Immature natural killer cell (primary cell): ENCODE data around the gene BLID. TPM values are rescaled to one million over a fixed set of nuclear protein-coding genes. Genes with fewer than 3 reads are reported as not detected.

Experiments
- DNase-seq, 3 donors: peaks; one replicate each; pipeline ENCODE4 v3.0.0; 2022; ENCODE audit warnings: mixed read lengths in 1 of 3
- H3K27ac Mint-ChIP-seq, 6 donors: one replicate each; pipeline ENCODE4 v1.8.0; 2020; ENCODE audit warnings: mixed read lengths in 6 of 6, mild to moderate bottlenecking in 5 of 6, inconsistent platforms in 4 of 6, moderate library complexity in 3 of 6
- H3K27me3 Mint-ChIP-seq, 3 donors: one replicate each; pipeline ENCODE4 v1.8.0; 2020 to 2021; ENCODE audit warnings: low read depth in 3 of 3, mild to moderate bottlenecking in 3 of 3, mixed read lengths in 3 of 3, moderate library complexity in 3 of 3, inconsistent platforms in 1 of 3
- H3K36me3 Mint-ChIP-seq, 3 donors: one replicate each; pipeline ENCODE4 v1.8.0; 2020; ENCODE audit warnings: mixed read lengths in 3 of 3, inconsistent platforms in 2 of 3, mild to moderate bottlenecking in 2 of 3
- H3K4me1 Mint-ChIP-seq, 2 donors: one replicate each; pipeline ENCODE4 v1.8.0; 2020; ENCODE audit warnings: inconsistent platforms in 2 of 2, mild to moderate bottlenecking in 2 of 2, mixed read lengths in 2 of 2, moderate library complexity in 1 of 2
- H3K4me3 Mint-ChIP-seq, 5 donors: one replicate each; pipeline ENCODE4 v1.8.0; 2020; ENCODE audit warnings: mild to moderate bottlenecking in 5 of 5, mixed read lengths in 5 of 5, inconsistent platforms in 3 of 5, moderate library complexity in 3 of 5
- H3K9me3 Mint-ChIP-seq, 6 donors: one replicate each; pipeline ENCODE4 v1.8.0; 2020; ENCODE audit warnings: mild to moderate bottlenecking in 6 of 6, mixed read lengths in 6 of 6, inconsistent platforms in 4 of 6, moderate library complexity in 3 of 6
- polyA plus RNA-seq, 3 donors: library from polyadenylated mRNA; unstranded; fragments of 300-500 nt; fragmentation: Illumina TruSeq; gene quantifications; one replicate each; pipeline ENCODE4 v1.2.3, GENCODE V29; 2021

BLID gene
- polyA plus RNA-seq, 3 donors from 2014 or later, result not detected

- H3K27me3 Mint-ChIP-seq, result peaks cover 0 to 3% (median 2%) of the 10 kb centered on the region in 3 donors
- no peaks in the 10 kb centered on the region for H3K36me3 Mint-ChIP-seq
- DNase-seq, result no peak
- no peaks in the 10 kb centered on the region for H3K9me3 Mint-ChIP-seq
- no peak overlapping the region for H3K4me3 Mint-ChIP-seq
- no peaks in the 10 kb centered on the region for H3K4me1 Mint-ChIP-seq
- no peak overlapping the region for H3K27ac Mint-ChIP-seq
Measured at GRCh38 chr11:122075016-122075415, 41.0 kb downstream of the BLID start.

GRCh38 chr11:122074022-122074421 lies 42.0 kb downstream of the BLID start:
- no peak for DNase-seq
- Mint-ChIP-seq H3K27me3 (peaks cover 0 to 3% (median under 1%) of the 10 kb centered on the region in 3 donors), H3K4me1 (no peaks in the 10 kb centered on the region), H3K27ac (no peak overlapping the region), H3K36me3 (no peaks in the 10 kb centered on the region), H3K4me3 (no peak overlapping the region), H3K9me3 (peaks cover 0 to 2% (median 0%) of the 10 kb centered on the region in 6 donors)

- Mint-ChIP-seq H3K4me1 (no peaks in the 10 kb centered on the region), H3K36me3 (no peaks in the 10 kb centered on the region), H3K27me3 (peaks cover 0 to 5% (median 3%) of the 10 kb centered on the region in 3 donors), H3K9me3 (peaks cover 0 to 2% (median 0%) of the 10 kb centered on the region in 6 donors), H3K27ac (no peak overlapping the region), H3K4me3 (no peak overlapping the region)
- DNase-seq, result no peak
Measured at GRCh38 chr11:122071709-122072202, 44.3 kb downstream of the BLID start.

- Mint-ChIP-seq H3K27ac (no peak overlapping the region), H3K4me1 (no peaks in the 10 kb centered on the region), H3K4me3 (no peak overlapping the region), H3K27me3 (peaks cover 0 to 8% (median 5%) of the 10 kb centered on the region in 3 donors), H3K9me3 (peaks cover 0 to 2% (median 0%) of the 10 kb centered on the region in 6 donors), H3K36me3 (no peaks in the 10 kb centered on the region)
- DNase-seq, result no peak
Measured at GRCh38 chr11:122069707-122070360, 46.2 kb downstream of the BLID start.

GRCh38 chr11:122068837-122069236 lies 47.2 kb downstream of the BLID start:
- Mint-ChIP-seq H3K9me3 (peaks cover 0 to 2% (median 0%) of the 10 kb centered on the region in 6 donors), H3K4me1 (no peaks in the 10 kb centered on the region), H3K27me3 (peaks cover 0 to 8% (median 5%) of the 10 kb centered on the region in 3 donors), H3K4me3 (no peak overlapping the region), H3K36me3 (no peaks in the 10 kb centered on the region), H3K27ac (no peak overlapping the region)
- DNase-seq, result no peak

GRCh38 chr11:122068141-122068540 lies 47.9 kb downstream of the BLID start:
- no peaks in the 10 kb centered on the region for H3K36me3 Mint-ChIP-seq
- H3K4me3 Mint-ChIP-seq, result no peak overlapping the region
- no peaks in the 10 kb centered on the region for H3K4me1 Mint-ChIP-seq
- peaks cover 0 to 12% (median 5%) of the 10 kb centered on the region in 3 donors for H3K27me3 Mint-ChIP-seq
- H3K9me3 Mint-ChIP-seq, result peaks cover 0 to 2% (median 0%) of the 10 kb centered on the region in 6 donors
- H3K27ac Mint-ChIP-seq, result no peak overlapping the region
- DNase-seq, result no peak
